GM06990 (cell line): ENCODE results near the gene PPARG.

Experiments
- DNase-seq: peaks from one replicate; pipeline ENCODE4 v3.0.0-alpha.2; 2011; ENCODE audit not compliant: insufficient read length; ENCODE audit errors: extremely low read depth
- H3K27me3 ChIP-seq: replicated peaks from 2 replicates; pipeline ENCODE4 v1.6.0; 2011; ENCODE audit warnings: low read length; ENCODE audit not compliant: control insufficient read depth, insufficient read depth
- H3K36me3 ChIP-seq: 2 replicates; pipeline ENCODE4 v1.5.1; 2011; ENCODE audit warnings: low read length; ENCODE audit not compliant: control insufficient read depth, insufficient read depth
- H3K4me3 ChIP-seq: replicated peaks from 2 replicates; pipeline ENCODE4 v1.5.1; 2011; ENCODE audit warnings: low read depth, mild to moderate bottlenecking, control low read depth, low read length
- CTCF ChIP-seq: IDR thresholded peaks from 2 replicates; pipeline ENCODE4 v1.5.1; 2011; ENCODE audit warnings: low read length, control low read depth, mild to moderate bottlenecking, inconsistent platforms; ENCODE audit not compliant: insufficient read depth, poor library complexity, severe bottlenecking

PPARG gene

GRCh38 chr3:12470680-12471079 lies 181.8 kb downstream of the PPARG start:
- Histone ChIP-seq H3K4me3 (no peak overlapping the region), H3K36me3 (no peaks in the 10 kb centered on the region), H3K27me3 (no peaks in the 10 kb centered on the region)
- TF ChIP-seq CTCF: no peak
- DNase-seq: no peak

GRCh38 chr3:12471241-12471640 lies 182.4 kb downstream of the PPARG start:
- no peak overlapping the region for H3K4me3 ChIP-seq
- H3K27me3 ChIP-seq: no peaks in the 10 kb centered on the region
- no peaks in the 10 kb centered on the region for H3K36me3 ChIP-seq
- DNase-seq: no peak
- no peak for TF ChIP-seq CTCF

- Histone ChIP-seq H3K27me3 (no peaks in the 10 kb centered on the region), H3K36me3 (no peaks in the 10 kb centered on the region), H3K4me3 (no peak overlapping the region)
- no peak for TF ChIP-seq CTCF
- no peak for DNase-seq
Observed at GRCh38 chr3:12472000-12472610, 183.2 kb downstream of the PPARG start.

- no peak overlapping the region for H3K4me3 ChIP-seq
- no peak for TF ChIP-seq CTCF
- H3K27me3 ChIP-seq: no peaks in the 10 kb centered on the region
- no peak for DNase-seq
- no peaks in the 10 kb centered on the region for H3K36me3 ChIP-seq
Observed at GRCh38 chr3:12472796-12473195, 183.9 kb downstream of the PPARG start.

GRCh38 chr3:12473511-12473910 lies 184.6 kb downstream of the PPARG start:
- no peaks in the 10 kb centered on the region for H3K27me3 ChIP-seq

More at GRCh38 chr3:12473511-12473910, 184.6 kb downstream of the PPARG start:
- no peak for TF ChIP-seq CTCF
- Histone ChIP-seq H3K36me3 (no peaks in the 10 kb centered on the region), H3K4me3 (no peak overlapping the region)
- DNase-seq: no peak
